Measurements from ENCODE around the gene CCND2.

Gene CCND2

DNA sequence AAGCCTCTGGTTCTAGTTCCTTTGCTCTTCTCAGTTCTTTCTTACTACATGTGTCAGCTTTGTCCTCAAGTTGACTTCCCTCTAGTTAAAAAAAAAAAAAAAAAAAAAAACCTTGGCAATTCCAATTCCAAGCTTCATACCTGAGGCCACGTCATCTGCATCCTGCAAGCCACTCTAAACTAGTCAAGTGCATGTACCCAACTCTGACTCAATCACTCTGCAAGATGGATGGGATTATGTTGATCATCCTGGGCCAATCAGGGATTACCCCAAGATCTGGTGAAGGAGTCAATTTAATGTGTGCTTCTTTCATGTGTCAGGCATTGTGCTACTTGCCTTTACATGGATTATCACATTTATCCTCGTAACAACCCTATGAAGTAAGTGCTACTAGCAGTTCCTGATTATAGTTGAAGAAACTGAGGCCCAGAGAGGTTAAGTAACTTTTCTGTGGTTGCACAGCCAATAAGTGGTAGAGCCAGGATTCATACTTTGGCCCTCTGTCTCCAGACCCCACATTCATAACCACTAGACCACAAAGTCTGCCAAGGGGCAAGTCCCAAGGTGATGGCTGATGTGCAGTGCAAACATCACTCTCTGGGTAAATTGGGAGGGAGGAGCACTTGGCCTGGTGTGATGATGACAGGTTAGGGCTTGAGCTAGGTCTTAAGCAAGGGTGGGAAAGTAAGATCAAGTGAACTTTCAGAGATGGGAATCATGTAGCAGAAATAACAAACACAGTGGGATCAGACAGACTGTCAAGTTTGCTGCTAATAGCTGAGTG, 17.3 kb upstream of the CCND2 start:
- DNase-seq (ENCODE audit: low read depth, low spot score): no peak

DNA sequence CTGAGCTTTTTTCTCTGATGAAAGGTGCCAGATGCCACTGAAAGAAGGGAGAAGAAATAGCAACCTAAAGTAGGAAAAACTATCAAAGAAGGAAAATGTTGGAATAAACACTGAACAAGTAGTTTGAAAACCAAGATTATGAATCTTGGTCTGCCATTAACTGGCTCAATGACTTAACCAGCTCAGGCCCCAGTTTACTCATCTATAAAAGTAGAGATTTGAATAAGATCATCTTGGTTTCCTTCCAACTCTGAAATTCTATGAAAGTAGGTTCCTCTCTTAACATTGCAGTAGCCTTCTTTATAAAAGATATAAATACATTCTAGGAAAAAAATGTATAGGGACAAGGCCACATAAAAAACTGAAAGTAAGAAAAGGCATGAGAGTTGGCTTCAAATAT, 16.1 kb upstream of the CCND2 start:
- no peak for DNase-seq (ENCODE audit: low read depth, low spot score)

DNA sequence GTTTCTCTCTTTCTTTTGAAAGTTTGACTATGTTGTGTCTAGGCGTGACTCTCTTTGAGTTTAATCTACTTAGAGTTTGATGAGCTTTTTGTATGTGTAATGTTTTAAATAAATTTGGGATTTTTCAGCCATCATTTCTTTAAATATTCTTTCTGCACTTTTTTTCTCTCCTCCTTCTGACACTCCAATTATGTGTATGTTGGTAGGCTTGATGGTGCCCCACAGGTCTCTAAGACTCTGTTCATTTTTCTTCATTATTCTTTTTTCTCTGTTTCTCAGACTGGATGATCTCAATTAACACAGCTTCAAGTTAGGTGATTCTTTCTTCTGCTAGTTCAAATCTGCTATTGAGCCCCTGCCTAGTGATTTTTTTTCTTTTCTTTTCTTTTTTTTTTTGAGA, 14.5 kb upstream of the CCND2 start:
- no peak for DNase-seq (ENCODE audit: low read depth, low spot score)

DNA sequence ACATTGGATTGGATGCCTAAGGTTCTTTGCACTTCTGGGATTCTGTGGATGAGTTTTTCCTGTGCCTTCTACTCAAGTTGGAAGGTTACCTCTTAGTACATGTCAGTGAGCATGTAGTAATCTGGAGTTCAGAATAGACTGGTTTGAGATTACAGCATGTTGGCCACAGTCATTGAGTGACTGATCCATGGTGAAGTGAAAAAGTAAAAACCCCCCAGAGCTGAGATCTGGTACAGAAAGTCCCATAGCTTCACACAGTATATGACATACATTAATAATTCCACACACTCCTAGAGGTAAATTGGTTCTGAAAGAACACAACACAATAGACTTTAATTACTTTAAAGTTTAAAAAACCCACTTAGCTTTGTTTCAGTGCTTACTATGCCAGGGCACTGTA, 11.9 kb upstream of the CCND2 start:
- no peak for DNase-seq (ENCODE audit: low read depth, low spot score)

- no peak for DNase-seq (ENCODE audit: low read depth, low spot score)
Observed at GRCh38 chr12:4265280-4265679, 8.3 kb upstream of the CCND2 start.

GRCh38 chr12:4266990-4267389, 6.6 kb upstream of the CCND2 start:
- DNase-seq (ENCODE audit: low read depth, low spot score): no peak

GRCh38 chr12:4267704-4268328, 5.7 kb upstream of the CCND2 start:
- no peak for DNase-seq (ENCODE audit: low read depth, low spot score)

DNA sequence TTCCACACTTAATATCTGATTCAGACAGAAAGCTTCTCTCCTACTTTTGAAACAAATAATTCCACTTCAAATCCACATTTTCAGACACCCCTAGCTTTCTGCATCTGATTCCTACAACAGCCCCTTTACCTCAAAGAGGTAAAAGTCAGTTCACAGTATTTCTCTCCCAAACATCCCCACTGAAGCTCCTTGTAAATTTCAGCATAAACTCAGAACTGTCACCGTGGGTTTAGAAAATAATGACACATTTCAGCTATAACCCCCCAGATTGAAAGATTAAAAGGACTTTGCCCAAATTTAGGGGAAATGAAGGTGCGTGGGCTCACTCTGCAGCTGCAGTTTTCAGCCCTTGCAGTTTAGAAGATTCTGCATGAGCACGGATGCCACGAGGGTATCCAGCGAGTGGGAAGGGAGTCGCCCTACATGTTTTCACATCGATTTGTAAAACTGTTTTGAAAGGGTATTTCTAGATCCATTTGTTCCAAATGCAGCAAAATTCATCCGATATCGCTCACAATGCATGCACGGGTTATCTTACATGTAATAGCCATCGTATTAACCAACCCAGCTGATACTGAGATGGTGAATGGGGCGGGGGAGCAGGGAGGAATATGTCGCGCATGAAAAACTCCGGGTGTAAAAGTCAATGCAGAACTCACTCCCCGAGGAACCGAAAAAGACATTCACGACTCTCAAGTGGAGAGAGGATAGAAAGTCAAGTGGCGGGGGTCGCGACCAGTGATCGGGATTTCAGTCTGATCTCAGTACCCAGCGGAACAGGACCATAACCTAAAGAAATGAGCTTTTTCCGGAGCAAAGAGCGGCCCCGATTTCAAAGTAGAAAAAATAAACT, 5.0 kb upstream of the CCND2 start:
- DNase-seq (ENCODE audit: low read depth, low spot score): no peak

- no peak for DNase-seq (ENCODE audit: low read depth, low spot score)
Observed at GRCh38 chr12:4269279-4269991, 4.1 kb upstream of the CCND2 start.

- no peak for DNase-seq (ENCODE audit: low read depth, low spot score)
Observed at GRCh38 chr12:4270016-4270830, 3.3 kb upstream of the CCND2 start.

GRCh38 chr12:4270831-4271716, 2.5 kb upstream of the CCND2 start:
- no peak for DNase-seq (ENCODE audit: low read depth, low spot score)

GRCh38 chr12:4271717-4272423, 1.7 kb upstream of the CCND2 start:
- no peak for DNase-seq (ENCODE audit: low read depth, low spot score)

DNA sequence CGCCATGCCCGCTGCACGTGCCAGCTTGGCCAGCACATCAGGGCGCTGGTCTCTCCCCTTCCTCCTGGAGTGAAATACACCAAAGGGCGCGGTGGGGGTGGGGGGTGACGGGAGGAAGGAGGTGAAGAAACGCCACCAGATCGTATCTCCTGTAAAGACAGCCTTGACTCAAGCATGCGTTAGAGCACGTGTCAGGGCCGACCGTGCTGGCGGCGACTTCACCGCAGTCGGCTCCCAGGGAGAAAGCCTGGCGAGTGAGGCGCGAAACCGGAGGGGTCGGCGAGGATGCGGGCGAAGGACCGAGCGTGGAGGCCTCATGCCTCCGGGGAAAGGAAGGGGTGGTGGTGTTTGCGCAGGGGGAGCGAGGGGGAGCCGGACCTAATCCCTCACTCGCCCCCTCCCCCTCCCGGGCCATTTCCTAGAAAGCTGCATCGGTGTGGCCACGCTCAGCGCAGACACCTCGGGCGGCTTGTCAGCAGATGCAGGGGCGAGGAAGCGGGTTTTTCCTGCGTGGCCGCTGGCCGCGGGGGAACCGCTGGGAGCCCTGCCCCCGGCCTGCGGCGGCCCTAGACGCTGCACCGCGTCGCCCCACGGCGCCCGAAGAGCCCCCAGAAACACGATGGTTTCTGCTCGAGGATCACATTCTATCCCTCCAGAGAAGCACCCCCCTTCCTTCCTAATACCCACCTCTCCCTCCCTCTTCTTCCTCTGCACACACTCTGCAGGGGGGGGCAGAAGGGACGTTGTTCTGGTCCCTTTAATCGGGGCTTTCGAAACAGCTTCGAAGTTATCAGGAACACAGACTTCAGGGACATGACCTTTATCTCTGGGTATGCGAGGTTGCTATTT, 914 bp upstream of the CCND2 start:
- DNase-seq (ENCODE audit: low read depth, low spot score): no peak

GRCh38 chr12:4273273-4273651, 300 bp upstream of the CCND2 start:
- no peak for DNase-seq (ENCODE audit: low read depth, low spot score)

GRCh38 chr12:4274396-4275015, 944 bp downstream of the CCND2 start:
- DNase-seq (ENCODE audit: low read depth, low spot score): no peak

DNA sequence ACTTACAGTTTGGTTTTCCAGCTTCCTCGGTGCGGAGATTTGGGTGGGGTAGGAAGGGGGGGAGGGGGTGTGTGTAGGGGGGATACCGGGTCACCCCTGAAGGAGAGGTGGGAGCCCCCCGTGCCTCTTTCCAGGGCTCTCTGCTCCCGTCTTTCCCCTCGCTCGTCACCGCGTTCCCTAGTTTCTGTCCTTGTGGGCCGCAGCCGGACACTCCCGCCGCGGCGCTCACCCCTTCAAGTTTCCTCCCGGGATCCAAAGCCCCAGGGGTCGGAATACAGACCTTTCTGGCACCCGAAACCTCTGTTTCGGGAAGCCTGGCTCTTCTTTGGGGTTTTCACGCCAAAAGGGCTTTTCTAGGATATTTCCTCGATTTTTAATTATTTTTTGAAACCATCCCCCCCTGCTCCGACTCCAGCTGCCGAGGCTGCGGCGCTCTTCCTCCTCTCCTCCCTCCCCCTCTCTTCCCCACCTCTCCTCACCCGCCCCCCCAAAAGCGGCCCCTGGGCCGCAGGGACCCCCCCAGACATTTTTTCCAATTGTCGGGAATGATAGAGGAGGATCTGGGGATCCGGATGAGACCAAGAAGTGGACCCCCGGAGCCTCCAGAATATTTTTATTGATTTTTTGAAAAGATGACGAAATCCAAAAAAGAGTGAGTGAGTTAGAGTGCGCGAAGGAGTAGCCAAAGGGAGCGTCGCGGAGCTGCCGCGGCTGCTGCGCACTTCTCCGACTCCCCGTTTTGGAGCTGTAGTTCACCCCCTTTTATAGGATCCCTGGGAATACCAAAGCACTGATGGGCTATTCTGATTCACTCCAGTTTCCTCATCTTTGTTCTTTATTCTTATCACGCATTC, 1.7 kb downstream of the CCND2 start:
- no peak for DNase-seq (ENCODE audit: low read depth, low spot score)

DNA sequence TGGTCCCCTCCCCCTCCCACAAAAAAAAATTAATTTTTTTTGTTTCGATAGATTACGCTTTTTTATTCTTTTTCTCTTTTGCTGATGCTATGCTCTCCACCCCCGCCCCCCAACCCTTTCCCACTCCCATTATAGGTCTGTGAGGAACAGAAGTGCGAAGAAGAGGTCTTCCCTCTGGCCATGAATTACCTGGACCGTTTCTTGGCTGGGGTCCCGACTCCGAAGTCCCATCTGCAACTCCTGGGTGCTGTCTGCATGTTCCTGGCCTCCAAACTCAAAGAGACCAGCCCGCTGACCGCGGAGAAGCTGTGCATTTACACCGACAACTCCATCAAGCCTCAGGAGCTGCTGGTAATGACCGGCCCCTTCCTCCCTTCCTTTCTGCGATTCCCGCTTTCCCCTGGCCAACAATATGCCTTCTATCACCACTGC, 2.3 kb downstream of the CCND2 start:
- no peak for DNase-seq (ENCODE audit: low read depth, low spot score)

Data from smooth muscle cell of the brain vasculature (primary cell).